H1 (cell line): Measurements from ENCODE around the gene HIVEP3. TPM values are rescaled to one million over a fixed set of nuclear protein-coding genes. Genes with fewer than 3 reads are reported as not detected.

Experiments used
- CTCF ChIA-PET: fragments of 300-600 bp; sonication (Branson Sonifier 250); formaldehyde crosslinking; loops from one replicate; lab custom pipeline; 2021; ENCODE audit not compliant: partially characterized antibody; lab: Charles Lee
- POLR2A ChIA-PET: fragments of 300-600 bp; sonication (Branson Sonifier 250); formaldehyde crosslinking; loops from one replicate; lab custom pipeline; 2021; ENCODE audit warnings: inconsistent platforms; ENCODE audit not compliant: partially characterized antibody; lab: Charles Lee
- DNase-seq, 2 experiments: peaks; one replicate each; pipeline versions ENCODE4 v3.0.0 to v3.0.0-alpha.2; 2010 to 2022; ENCODE audit warnings: low spot score in 2 of 2, low read depth in 1 of 2, mixed read lengths in 1 of 2
- FAIRE-seq: peaks from 2 replicates; lab custom pipeline; 2011; peaks lifted over from hg19 to GRCh38; lab: Jason Lieb, UNC
- H2AFZ ChIP-seq: 2 replicates; pipeline ENCODE4 v1.8.1; 2012; ENCODE audit warnings: low read length, inconsistent platforms
- H2AK5ac ChIP-seq: 2 replicates; pipeline ENCODE4 v1.6.1; 2013; ENCODE audit warnings: low read depth, low read length
- H2BK120ac ChIP-seq: replicated peaks from 2 replicates; pipeline ENCODE3; 2013; ENCODE audit warnings: low read depth, low read length, inconsistent platforms
- H2BK12ac ChIP-seq: 2 replicates; pipeline ENCODE4 v1.6.1; 2013; ENCODE audit warnings: low read depth, low read length
- H2BK15ac ChIP-seq: 2 replicates; pipeline ENCODE4 v1.6.1; 2013; ENCODE audit warnings: low read length
- H2BK20ac ChIP-seq: 2 replicates; pipeline ENCODE4 v1.6.1; 2013; ENCODE audit warnings: low read length
- H2BK5ac ChIP-seq: 2 replicates; pipeline ENCODE4 v1.6.1; 2013; ENCODE audit warnings: low read depth, low read length
- H3K14ac ChIP-seq: 2 replicates; pipeline ENCODE4 v1.6.1; 2013; ENCODE audit warnings: inconsistent platforms; ENCODE audit not compliant: insufficient read length
- H3K18ac ChIP-seq: 2 replicates; pipeline ENCODE4 v1.6.1; 2013; ENCODE audit warnings: low read length; ENCODE audit errors: extremely low read depth
- H3K23ac ChIP-seq: 2 replicates; pipeline ENCODE4 v1.6.1; 2013; ENCODE audit warnings: inconsistent platforms; ENCODE audit not compliant: insufficient read length
- H3K23me2 ChIP-seq: 2 replicates; pipeline ENCODE4 v1.6.1; 2013; ENCODE audit warnings: low read depth, low read length
- H3K27ac ChIP-seq: 2 replicates; pipeline ENCODE4 v1.6.1; 2011; ENCODE audit warnings: low read depth, low read length, inconsistent platforms
- H3K27me3 ChIP-seq, 4 experiments: replicated peaks in 1 of 4; 1 replicate in 1 of 4; 2 replicates in 3 of 4; pipeline versions ENCODE4 v1.6.1 to v1.8.1; 2011 to 2013; ENCODE audit warnings: low read length in 3 of 4, mild to moderate bottlenecking in 3 of 4, inconsistent platforms in 2 of 4, mixed read lengths in 2 of 4, moderate library complexity in 1 of 4; ENCODE audit not compliant: control insufficient read depth in 3 of 4, insufficient read depth in 3 of 4; ENCODE audit errors: extremely low read depth in 1 of 4
- H3K36me3 ChIP-seq, 4 experiments: 2 replicates each; pipeline versions ENCODE4 v1.6.1 to v1.8.1; 2011 to 2013; ENCODE audit warnings: mild to moderate bottlenecking in 4 of 4, low read length in 3 of 4, moderate library complexity in 2 of 4, control low read depth in 1 of 4, inconsistent platforms in 1 of 4; ENCODE audit not compliant: insufficient read depth in 4 of 4, control insufficient read depth in 2 of 4
- H3K4ac ChIP-seq: replicated peaks from 2 replicates; pipeline ENCODE3; 2013; ENCODE audit warnings: low read length, low read depth, mixed read lengths, inconsistent platforms; ENCODE audit not compliant: insufficient read length
- H3K4me1 ChIP-seq, 4 experiments: replicated peaks in 1 of 4; 1 replicate in 1 of 4; 2 replicates in 3 of 4; pipeline versions ENCODE4 v1.6.1 to v1.8.1; 2011 to 2013; ENCODE audit warnings: low read length in 3 of 4, inconsistent platforms in 2 of 4, mixed read lengths in 1 of 4; ENCODE audit not compliant: insufficient read depth in 4 of 4, control insufficient read depth in 3 of 4
- H3K4me2 ChIP-seq, 2 experiments: 2 replicates each; pipeline versions ENCODE4 v1.6.1 to v1.8.1; 2011 to 2013; ENCODE audit warnings: low read depth in 2 of 2, low read length in 2 of 2, control low read depth in 1 of 2, inconsistent platforms in 1 of 2, mild to moderate bottlenecking in 1 of 2; ENCODE audit not compliant: insufficient read depth in 1 of 2
- H3K4me3 ChIP-seq, 4 experiments: fragments of 200-600, 300-600 bp in 1 of 4; sonication (generic), shearing (Covaris generic), sonication (Bioruptor Twin) in 1 of 4; 2 replicates each; pipeline versions ENCODE4 v1.5.1 to v1.8.1; 2011 to 2016; ENCODE audit warnings: low read length in 4 of 4, low read depth in 3 of 4, control low read depth in 2 of 4, inconsistent platforms in 2 of 4, mild to moderate bottlenecking in 2 of 4, mixed read lengths in 1 of 4, moderate library complexity in 1 of 4; ENCODE audit not compliant: insufficient read depth in 2 of 4; ENCODE audit errors: extremely low read depth in 1 of 4
- H3K56ac ChIP-seq: replicated peaks from 2 replicates; pipeline ENCODE3; 2013; ENCODE audit warnings: low read depth, mild to moderate bottlenecking, mixed read lengths, low read length, inconsistent platforms; ENCODE audit not compliant: insufficient read length
- H3K79me1 ChIP-seq: 2 replicates; pipeline ENCODE4 v1.6.1; 2013; ENCODE audit warnings: low read depth, low read length, control low read depth
- H3K79me2 ChIP-seq, 2 experiments: 2 replicates each; pipeline versions ENCODE4 v1.6.1 to v1.8.1; 2012 to 2013; ENCODE audit warnings: low read length in 2 of 2, mild to moderate bottlenecking in 2 of 2, inconsistent platforms in 1 of 2; ENCODE audit not compliant: insufficient read depth in 2 of 2, control insufficient read depth in 1 of 2
- H3K9ac ChIP-seq, 4 experiments: replicated peaks in 1 of 4; 1 replicate in 1 of 4; 2 replicates in 3 of 4; pipeline versions ENCODE4 v1.6.1 to v1.8.1; 2011 to 2013; ENCODE audit warnings: low read depth in 3 of 4, low read length in 3 of 4, control low read depth in 2 of 4, mild to moderate bottlenecking in 2 of 4, moderate library complexity in 2 of 4, inconsistent platforms in 1 of 4; ENCODE audit errors: extremely low read depth in 1 of 4
- H3K9me3 ChIP-seq, 2 experiments: 2 replicates each; pipeline versions ENCODE4 v1.6.1 to v1.8.1; 2012 to 2013; ENCODE audit warnings: mild to moderate bottlenecking in 2 of 2, moderate library complexity in 2 of 2, control low read depth in 1 of 2, inconsistent platforms in 1 of 2, low read depth in 1 of 2, low read length in 1 of 2, mixed read lengths in 1 of 2; ENCODE audit not compliant: insufficient read depth in 2 of 2
- H4K20me1 ChIP-seq, 2 experiments: replicated peaks in 1 of 2; 2 replicates each; pipeline versions ENCODE3 to v1.8.1; 2011 to 2013; ENCODE audit warnings: inconsistent platforms in 2 of 2, low read length in 2 of 2, mild to moderate bottlenecking in 1 of 2; ENCODE audit not compliant: insufficient read depth in 2 of 2, control insufficient read depth in 1 of 2
- H4K5ac ChIP-seq: 2 replicates; pipeline ENCODE4 v1.6.1; 2013; ENCODE audit warnings: low read length, low read depth, mixed read lengths, inconsistent platforms; ENCODE audit not compliant: insufficient read length
- H4K8ac ChIP-seq: 2 replicates; pipeline ENCODE4 v1.8.0; 2013; ENCODE audit warnings: mild to moderate bottlenecking, moderate library complexity, low read length, inconsistent platforms; ENCODE audit not compliant: insufficient read depth; ENCODE audit errors: extremely low read depth
- H4K91ac ChIP-seq: replicated peaks from 2 replicates; pipeline ENCODE3; 2013; ENCODE audit warnings: low read length, mixed read lengths, inconsistent platforms; ENCODE audit not compliant: insufficient read length
- ATF2 ChIP-seq: IDR thresholded peaks from 2 replicates; pipeline ENCODE4 v1.6.1; 2012; ENCODE audit warnings: low read length, inconsistent platforms
- POLR2AphosphoS5 ChIP-seq: IDR thresholded peaks from 2 replicates; pipeline ENCODE4 v1.6.1; 2011; ENCODE audit warnings: low read depth, low read length
- RXRA ChIP-seq: IDR thresholded peaks from 2 replicates; pipeline ENCODE4 v1.6.1; 2011; ENCODE audit warnings: low read depth, mild to moderate bottlenecking, low read length, moderate library complexity; ENCODE audit not compliant: insufficient read depth
- SIX5 ChIP-seq: IDR thresholded peaks from 2 replicates; pipeline ENCODE4 v1.6.1; 2011; ENCODE audit warnings: mild to moderate bottlenecking, low read depth, low read length
- WGBS, 2 experiments: shearing (Covaris generic) in 1 of 2; methylation state at CpG; one replicate each; pipeline versions ENCODE4 v1.1.6 to v1.1.7; 2013 to 2015; ENCODE audit warnings: low lambda C conversion rate in 2 of 2, mixed read lengths in 2 of 2, inconsistent platforms in 1 of 2, low coverage in 1 of 2, missing lambda C conversion rate in 1 of 2; ENCODE audit not compliant: insufficient replicate concordance in 2 of 2, insufficient coverage in 1 of 2, insufficient read length in 1 of 2; ENCODE audit errors: extremely low coverage in 1 of 2, missing lambda C conversion rate in 1 of 2; 5-methylcytosine and 5-hydroxymethylcytosine counted together
- polyA plus RNA-seq, 7 experiments: library from polyadenylated mRNA; depleted of rRNA in 3 of 7; stranded (reverse) in 5 of 7; unstranded in 2 of 7; fragments of >200 nt in 5 of 7; fragments of 200-250 nt in 2 of 7; gene quantifications; 1 replicate in 5 of 7; 2 replicates in 1 of 7; 4 replicates in 1 of 7; pipeline versions ENCODE4 v1.2.1 to v1.2.3, GENCODE V29; 2011 to 2013; ENCODE audit warnings: missing spikeins in 2 of 7, mixed read lengths in 2 of 7
- total RNA-seq: library from RNA; stranded (reverse); fragmentation: NEBNext Ultra II Directional; extraction: Animal tissue kit (Norgen Biotek cat#: 25700); gene quantifications from 2 replicates; pipeline ENCODE4 v1.2.1, GENCODE V29; 2021

The HIVEP3 gene
- total and polyA plus RNA-seq, 2 of the 8 experiments (the other 6 are each of a cell fraction or from before 2014, with no cell fraction given), result 0.24 to 0.69 TPM

DNA sequence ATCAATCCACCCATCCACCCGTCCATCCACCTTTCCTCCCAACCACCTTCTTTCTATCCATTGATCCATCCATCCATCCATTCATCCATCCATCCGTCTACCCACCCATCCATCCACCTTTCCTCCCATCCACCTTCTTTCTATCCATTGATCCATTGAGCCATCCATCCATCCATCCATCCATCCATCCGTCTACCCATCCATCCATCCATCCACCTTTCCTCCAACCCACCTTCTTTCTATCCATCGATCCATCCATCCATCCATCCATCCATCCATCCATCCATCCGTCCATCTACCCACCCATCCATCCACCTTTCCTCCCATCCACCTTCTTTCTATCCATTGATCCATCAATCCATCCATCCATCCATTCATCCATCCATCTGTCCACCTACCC, 429.2 kb downstream of the HIVEP3 start:
- 88 to 100% methylated on average over 3 to 5 of the region's 5 CpGs for WGBS, 2 experiments
- POLR2A ChIA-PET, result no interaction called here
- no peak for FAIRE-seq

More for the DNA sequence above, 429.2 kb downstream of the HIVEP3 start:
- Histone ChIP-seq H2BK12ac (no peak overlapping the region), H3K4me3 (no peak overlapping the region), H3K79me2 (no peaks in the 10 kb centered on the region), H3K27ac (no peak overlapping the region), H3K14ac (no peak overlapping the region), H4K20me1 (peaks cover 0 to 1% of the 10 kb centered on the region in 2 experiments), H3K4me2 (no peak overlapping the region), H2BK15ac (no peak overlapping the region), H2BK120ac (no peak overlapping the region), H3K9ac (no peak overlapping the region), H4K8ac (no peak overlapping the region), H4K5ac (no peak overlapping the region), H2AK5ac (peak overlapping the region; percentile 80; the same call in 1 of the 2 replicates), H2BK20ac (no peak overlapping the region), H2BK5ac (no peak overlapping the region), H3K18ac (no peak overlapping the region), H3K4ac (no peak overlapping the region), H2AFZ (no peak overlapping the region), H3K56ac (no peak overlapping the region), H3K9me3 (no peaks in the 10 kb centered on the region), H4K91ac (no peak overlapping the region), H3K27me3 (peaks cover 0 to 2% (median 0%) of the 10 kb centered on the region in 4 experiments; a peak in 2 of 7 replicates), H3K36me3 (no peaks in the 10 kb centered on the region), H3K23me2 (peaks cover 7% of the 10 kb centered on the region; the same call in 1 of the 2 replicates), H3K79me1 (no peaks in the 10 kb centered on the region), H3K4me1 (peaks cover 13 to 28% (median 23%) of the 10 kb centered on the region in 4 experiments), H3K23ac (no peak overlapping the region)
- TF ChIP-seq SIX5, result no peak
- TF ChIP-seq RXRA, result no peak
- no peak for TF ChIP-seq ATF2
- TF ChIP-seq POLR2AphosphoS5, result no peak
- CTCF ChIA-PET, result interaction anchor here (1.0 to 14.9 kb wide), 8 partner anchors 9 to 56 kb away, joined by 3 to 205 read pairs (median 8); partner anchors contain the start of gene EDN2
- DNase-seq, result no peak
